GM18505 (cell line): ENCODE data around the gene GDAP2.

Experiments used
- ATAC-seq: cut with Tn5 transposase; IDR thresholded peaks from one replicate; pipeline ENCODE4 v1.9.1; 2021; ENCODE audit not compliant: unreplicated experiment
- POLR2A ChIP-seq: IDR thresholded peaks from 4 replicates; pipeline ENCODE4 v1.6.1; 2011; ENCODE audit warnings: borderline replicate concordance; ENCODE audit not compliant: insufficient read depth, insufficient read length; ENCODE audit errors: extremely low read depth

Gene GDAP2

GRCh38 chr1:117820096-117820495, 109.3 kb downstream of the GDAP2 start:
- no peak for ATAC-seq
- TF ChIP-seq POLR2A, result no peak

GRCh38 chr1:117819301-117819700, 110.1 kb downstream of the GDAP2 start:
- ATAC-seq, result no peak
- no peak for TF ChIP-seq POLR2A

- no peak for ATAC-seq
- TF ChIP-seq POLR2A, result no peak
Measured at GRCh38 chr1:117818456-117818855, 111.0 kb downstream of the GDAP2 start.

GRCh38 chr1:117817629-117818028, 111.8 kb downstream of the GDAP2 start:
- ATAC-seq, result no peak
- TF ChIP-seq POLR2A, result no peak

- TF ChIP-seq POLR2A, result no peak
- no peak for ATAC-seq
Measured at GRCh38 chr1:117815926-117816325, 113.5 kb downstream of the GDAP2 start.

- TF ChIP-seq POLR2A, result no peak
- no peak for ATAC-seq
Measured at GRCh38 chr1:117814856-117815797, 114.3 kb downstream of the GDAP2 start.
